ENCODE results near the gene MDC1.

DNA sequence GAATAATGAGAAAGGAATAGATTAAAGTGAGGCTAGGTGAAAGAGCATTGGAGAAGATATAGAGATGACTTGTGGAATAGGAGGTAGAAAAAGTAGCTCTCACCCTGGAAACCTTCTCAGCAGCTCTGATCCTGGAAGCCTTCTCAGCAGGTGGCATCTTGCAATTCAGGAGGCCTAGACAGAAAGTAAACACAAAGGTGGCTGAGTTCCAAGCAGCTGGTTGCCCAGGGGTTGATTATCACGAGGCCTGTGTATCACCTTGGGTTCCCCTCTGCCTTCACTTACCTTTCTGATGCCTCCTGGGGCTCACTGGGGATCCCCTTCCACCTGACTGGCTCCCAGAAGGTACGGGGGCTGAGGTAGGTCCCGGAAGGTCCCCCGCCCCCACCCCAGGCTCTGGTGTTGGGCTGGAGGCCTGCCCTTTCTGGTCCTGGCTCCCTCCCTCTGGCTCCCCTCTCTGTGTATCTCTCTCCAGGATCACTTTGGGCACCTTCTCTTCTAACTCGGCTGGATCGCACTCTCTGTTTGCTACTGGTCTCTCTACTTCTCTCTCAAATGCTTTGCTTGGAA is 9.7 kb downstream of the MDC1 start:
- TF ChIP-seq, protein P1, sequence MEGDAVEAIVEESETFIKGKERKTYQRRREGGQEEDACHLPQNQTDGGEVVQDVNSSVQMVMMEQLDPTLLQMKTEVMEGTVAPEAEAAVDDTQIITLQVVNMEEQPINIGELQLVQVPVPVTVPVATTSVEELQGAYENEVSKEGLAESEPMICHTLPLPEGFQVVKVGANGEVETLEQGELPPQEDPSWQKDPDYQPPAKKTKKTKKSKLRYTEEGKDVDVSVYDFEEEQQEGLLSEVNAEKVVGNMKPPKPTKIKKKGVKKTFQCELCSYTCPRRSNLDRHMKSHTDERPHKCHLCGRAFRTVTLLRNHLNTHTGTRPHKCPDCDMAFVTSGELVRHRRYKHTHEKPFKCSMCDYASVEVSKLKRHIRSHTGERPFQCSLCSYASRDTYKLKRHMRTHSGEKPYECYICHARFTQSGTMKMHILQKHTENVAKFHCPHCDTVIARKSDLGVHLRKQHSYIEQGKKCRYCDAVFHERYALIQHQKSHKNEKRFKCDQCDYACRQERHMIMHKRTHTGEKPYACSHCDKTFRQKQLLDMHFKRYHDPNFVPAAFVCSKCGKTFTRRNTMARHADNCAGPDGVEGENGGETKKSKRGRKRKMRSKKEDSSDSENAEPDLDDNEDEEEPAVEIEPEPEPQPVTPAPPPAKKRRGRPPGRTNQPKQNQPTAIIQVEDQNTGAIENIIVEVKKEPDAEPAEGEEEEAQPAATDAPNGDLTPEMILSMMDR (IDR thresholded peaks at IDR 0.05 in 4 of 5, conservative IDR thresholded peaks at IDR 0.05 in 1 of 5) = no peak
- TF ChIP-seq POLR2A (IDR thresholded peaks at IDR 0.05) = no peak

All from gastrocnemius medialis (tissue), 4 donors.